ENCODE results near the gene NPAS3.

The NPAS3 gene

DNA sequence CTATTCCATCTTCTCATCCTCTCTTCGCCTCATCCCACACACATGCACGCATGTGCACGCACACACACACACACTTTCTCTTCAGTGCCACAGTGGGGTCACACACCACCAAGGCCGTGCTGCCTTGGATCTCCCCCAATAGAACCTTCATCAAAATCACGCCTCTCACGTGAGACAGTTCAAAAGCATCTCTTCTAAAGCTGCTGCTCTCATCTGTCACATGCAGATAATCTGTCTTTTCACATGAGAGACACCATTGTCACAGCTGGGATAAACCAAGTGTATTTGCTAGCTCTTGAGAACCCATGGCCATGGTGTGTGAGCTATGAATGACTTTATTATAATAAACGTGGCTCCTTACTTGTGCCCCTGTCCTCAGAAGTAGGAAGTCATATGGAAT lies 793.5 kb downstream of the NPAS3 start:
- H3F3A ChIP-seq (ENCODE audit: low read depth) = no peaks in the 10 kb centered on the region
- no peak overlapping the region for H3K9ac ChIP-seq (ENCODE audit: low read depth, low read length, poor library complexity, severe bottlenecking)
- H3K9me2 ChIP-seq (replicated peaks; ENCODE audit: low read depth, low read length) = no peaks in the 10 kb centered on the region
- no peaks in the 10 kb centered on the region for H3K27me3 ChIP-seq (ENCODE audit: insufficient read depth, low read length, poor library complexity, severe bottlenecking)
- H3K4me3 ChIP-seq (ENCODE audit: low read length, poor library complexity, severe bottlenecking) = no peak overlapping the region
- no peaks in the 10 kb centered on the region for H4K20me1 ChIP-seq (ENCODE audit: insufficient read depth, low read length, poor library complexity, severe bottlenecking)
- H3K36me3 ChIP-seq (ENCODE audit: insufficient read depth, low read length) = no peaks in the 10 kb centered on the region
- H2AFZ ChIP-seq (ENCODE audit: low read length) = no peak overlapping the region
- H3K4me2 ChIP-seq (ENCODE audit: low read depth, low read length, poor library complexity, severe bottlenecking) = no peak overlapping the region
- TF ChIP-seq, protein P1, sequence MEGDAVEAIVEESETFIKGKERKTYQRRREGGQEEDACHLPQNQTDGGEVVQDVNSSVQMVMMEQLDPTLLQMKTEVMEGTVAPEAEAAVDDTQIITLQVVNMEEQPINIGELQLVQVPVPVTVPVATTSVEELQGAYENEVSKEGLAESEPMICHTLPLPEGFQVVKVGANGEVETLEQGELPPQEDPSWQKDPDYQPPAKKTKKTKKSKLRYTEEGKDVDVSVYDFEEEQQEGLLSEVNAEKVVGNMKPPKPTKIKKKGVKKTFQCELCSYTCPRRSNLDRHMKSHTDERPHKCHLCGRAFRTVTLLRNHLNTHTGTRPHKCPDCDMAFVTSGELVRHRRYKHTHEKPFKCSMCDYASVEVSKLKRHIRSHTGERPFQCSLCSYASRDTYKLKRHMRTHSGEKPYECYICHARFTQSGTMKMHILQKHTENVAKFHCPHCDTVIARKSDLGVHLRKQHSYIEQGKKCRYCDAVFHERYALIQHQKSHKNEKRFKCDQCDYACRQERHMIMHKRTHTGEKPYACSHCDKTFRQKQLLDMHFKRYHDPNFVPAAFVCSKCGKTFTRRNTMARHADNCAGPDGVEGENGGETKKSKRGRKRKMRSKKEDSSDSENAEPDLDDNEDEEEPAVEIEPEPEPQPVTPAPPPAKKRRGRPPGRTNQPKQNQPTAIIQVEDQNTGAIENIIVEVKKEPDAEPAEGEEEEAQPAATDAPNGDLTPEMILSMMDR (conservative IDR thresholded peaks at IDR 0.05; ENCODE audit: low read length) = no peak
- TF ChIP-seq EZH2phosphoT487 (IDR thresholded peaks at IDR 0.05; ENCODE audit: borderline replicate concordance) = no peak
- H3K4me1 ChIP-seq (ENCODE audit: insufficient read depth, low read length, poor library complexity, severe bottlenecking) = peaks cover 4% of the 10 kb centered on the region
- no peaks in the 10 kb centered on the region for H3K79me2 ChIP-seq (ENCODE audit: insufficient read depth, low read length)
- no peaks in the 10 kb centered on the region for H3K9me3 ChIP-seq (ENCODE audit: insufficient read depth, low read depth, low read length)

DNA sequence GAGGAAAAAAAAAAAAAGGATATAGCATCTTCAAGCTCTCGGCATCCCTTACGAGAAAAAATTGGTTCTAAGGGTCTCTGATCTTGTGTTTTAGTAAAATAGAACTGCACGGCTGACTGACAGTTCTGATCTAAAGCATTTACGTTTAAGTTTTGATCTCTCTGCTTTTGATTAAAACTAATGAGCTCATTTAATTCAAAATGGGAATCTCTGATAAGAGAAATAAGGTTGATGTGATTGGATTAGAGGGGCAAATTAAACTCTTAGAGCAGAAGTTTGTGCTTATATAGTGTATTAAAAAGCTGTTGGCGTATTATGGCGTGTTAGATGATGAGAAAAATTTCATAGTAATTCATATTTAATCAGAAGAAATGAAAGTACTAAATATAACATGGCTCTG lies 794.6 kb downstream of the NPAS3 start:
- Histone ChIP-seq H3K9me2 (replicated peaks; ENCODE audit: low read depth, low read length) (no peaks in the 10 kb centered on the region), H3K9ac (ENCODE audit: low read depth, low read length, poor library complexity, severe bottlenecking) (no peak overlapping the region), H3F3A (ENCODE audit: low read depth) (no peaks in the 10 kb centered on the region), H3K4me1 (ENCODE audit: insufficient read depth, low read length, poor library complexity, severe bottlenecking) (peaks cover 4% of the 10 kb centered on the region), H2AFZ (ENCODE audit: low read length) (no peak overlapping the region), H3K36me3 (ENCODE audit: insufficient read depth, low read length) (no peaks in the 10 kb centered on the region), H3K9me3 (ENCODE audit: insufficient read depth, low read depth, low read length) (no peaks in the 10 kb centered on the region), H4K20me1 (ENCODE audit: insufficient read depth, low read length, poor library complexity, severe bottlenecking) (no peaks in the 10 kb centered on the region), H3K4me3 (ENCODE audit: low read length, poor library complexity, severe bottlenecking) (no peak overlapping the region), H3K4me2 (ENCODE audit: low read depth, low read length, poor library complexity, severe bottlenecking) (no peak overlapping the region), H3K79me2 (ENCODE audit: insufficient read depth, low read length) (no peaks in the 10 kb centered on the region), H3K27me3 (ENCODE audit: insufficient read depth, low read length, poor library complexity, severe bottlenecking) (no peaks in the 10 kb centered on the region)
- TF ChIP-seq EZH2phosphoT487 (IDR thresholded peaks at IDR 0.05; ENCODE audit: borderline replicate concordance) = no peak
- TF ChIP-seq, protein P1 (conservative IDR thresholded peaks at IDR 0.05; ENCODE audit: low read length) = no peak

DNA sequence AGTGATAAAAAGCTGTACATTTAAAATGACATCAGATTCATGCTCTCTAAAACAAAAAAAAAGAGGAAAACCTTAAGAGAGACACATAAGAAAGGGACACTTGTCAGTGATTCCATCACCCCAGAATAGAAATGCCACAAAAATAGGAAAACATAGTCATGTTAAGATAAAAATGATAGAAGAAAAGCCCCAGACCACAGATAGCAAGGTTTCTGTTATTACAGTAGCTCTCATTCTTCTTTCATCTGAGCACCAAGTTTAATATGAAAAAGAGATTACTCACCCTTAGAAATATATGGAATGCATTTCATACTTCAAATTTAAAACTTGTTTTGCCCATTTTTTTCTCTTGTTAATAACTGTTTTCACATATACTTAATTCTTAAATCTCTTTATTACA lies 795.0 kb downstream of the NPAS3 start:
- no peaks in the 10 kb centered on the region for H3K9me2 ChIP-seq (replicated peaks; ENCODE audit: low read depth, low read length)
- no peaks in the 10 kb centered on the region for H3F3A ChIP-seq (ENCODE audit: low read depth)
- peaks cover 4% of the 10 kb centered on the region for H3K4me1 ChIP-seq (ENCODE audit: insufficient read depth, low read length, poor library complexity, severe bottlenecking)
- no peak overlapping the region for H3K4me2 ChIP-seq (ENCODE audit: low read depth, low read length, poor library complexity, severe bottlenecking)
- H3K79me2 ChIP-seq (ENCODE audit: insufficient read depth, low read length) = no peaks in the 10 kb centered on the region
- TF ChIP-seq, protein P1 (conservative IDR thresholded peaks at IDR 0.05; ENCODE audit: low read length) = no peak
- no peak for TF ChIP-seq EZH2phosphoT487 (IDR thresholded peaks at IDR 0.05; ENCODE audit: borderline replicate concordance)
- no peaks in the 10 kb centered on the region for H4K20me1 ChIP-seq (ENCODE audit: insufficient read depth, low read length, poor library complexity, severe bottlenecking)
- no peak overlapping the region for H3K4me3 ChIP-seq (ENCODE audit: low read length, poor library complexity, severe bottlenecking)
- H3K9me3 ChIP-seq (ENCODE audit: insufficient read depth, low read depth, low read length) = no peaks in the 10 kb centered on the region
- H2AFZ ChIP-seq (ENCODE audit: low read length) = no peak overlapping the region
- no peaks in the 10 kb centered on the region for H3K27me3 ChIP-seq (ENCODE audit: insufficient read depth, low read length, poor library complexity, severe bottlenecking)
- no peak overlapping the region for H3K9ac ChIP-seq (ENCODE audit: low read depth, low read length, poor library complexity, severe bottlenecking)
- no peaks in the 10 kb centered on the region for H3K36me3 ChIP-seq (ENCODE audit: insufficient read depth, low read length)

Data from Loucy (cell line).